ENCODE data around the gene MAPK8IP3.

The MAPK8IP3 gene

GRCh38 chr16:1723450-1724147 lies 17.6 kb downstream of the MAPK8IP3 start:
- DNase-seq: no peak
- Histone ChIP-seq H3K9me3 (no peaks in the 10 kb centered on the region), H3K36me3 (peaks cover 24 to 45% (median 29%) of the 10 kb centered on the region in 3 donors), H3K27ac (no peak overlapping the region), H3K4me1 (peaks cover 0 to 26% (median 16%) of the 10 kb centered on the region in 4 donors), H3K27me3 (no peaks in the 10 kb centered on the region), H3K4me3 (no peak overlapping the region)
- intact Hi-C loops (cut with DNase I; ENCODE audit: low total_unique reads): no loop called here
- TF ChIP-seq, protein P1, sequence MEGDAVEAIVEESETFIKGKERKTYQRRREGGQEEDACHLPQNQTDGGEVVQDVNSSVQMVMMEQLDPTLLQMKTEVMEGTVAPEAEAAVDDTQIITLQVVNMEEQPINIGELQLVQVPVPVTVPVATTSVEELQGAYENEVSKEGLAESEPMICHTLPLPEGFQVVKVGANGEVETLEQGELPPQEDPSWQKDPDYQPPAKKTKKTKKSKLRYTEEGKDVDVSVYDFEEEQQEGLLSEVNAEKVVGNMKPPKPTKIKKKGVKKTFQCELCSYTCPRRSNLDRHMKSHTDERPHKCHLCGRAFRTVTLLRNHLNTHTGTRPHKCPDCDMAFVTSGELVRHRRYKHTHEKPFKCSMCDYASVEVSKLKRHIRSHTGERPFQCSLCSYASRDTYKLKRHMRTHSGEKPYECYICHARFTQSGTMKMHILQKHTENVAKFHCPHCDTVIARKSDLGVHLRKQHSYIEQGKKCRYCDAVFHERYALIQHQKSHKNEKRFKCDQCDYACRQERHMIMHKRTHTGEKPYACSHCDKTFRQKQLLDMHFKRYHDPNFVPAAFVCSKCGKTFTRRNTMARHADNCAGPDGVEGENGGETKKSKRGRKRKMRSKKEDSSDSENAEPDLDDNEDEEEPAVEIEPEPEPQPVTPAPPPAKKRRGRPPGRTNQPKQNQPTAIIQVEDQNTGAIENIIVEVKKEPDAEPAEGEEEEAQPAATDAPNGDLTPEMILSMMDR (IDR thresholded peaks at IDR 0.05): peak; percentile 49 to 79

DNA sequence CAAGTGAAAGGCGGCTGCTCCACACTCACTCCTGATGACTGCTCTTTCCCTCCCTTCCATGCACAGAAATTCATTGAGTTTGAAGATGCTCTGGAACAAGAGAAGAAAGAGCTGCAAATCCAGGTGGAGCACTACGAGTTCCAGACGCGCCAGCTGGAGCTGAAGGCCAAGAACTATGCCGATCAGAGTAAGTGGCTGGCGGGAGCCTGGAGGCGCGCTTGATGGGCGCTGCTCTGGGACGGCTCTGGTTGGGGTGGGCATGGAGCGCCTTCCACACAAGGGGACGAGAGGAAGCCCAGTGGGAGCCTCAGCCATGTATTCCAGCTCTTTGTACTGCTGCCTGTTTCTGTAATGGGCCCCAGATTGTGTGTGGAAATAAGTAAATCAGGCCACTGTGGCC lies 18.5 kb downstream of the MAPK8IP3 start:
- no peak overlapping the region for H3K4me3 ChIP-seq
- no peak overlapping the region for H3K27ac ChIP-seq
- H3K36me3 ChIP-seq: peaks cover 33 to 54% (median 34%) of the 10 kb centered on the region in 3 donors
- intact Hi-C loops (cut with DNase I; ENCODE audit: low total_unique reads): no loop called here
- H3K27me3 ChIP-seq: no peaks in the 10 kb centered on the region
- H3K9me3 ChIP-seq: no peaks in the 10 kb centered on the region
- H3K4me1 ChIP-seq: peaks cover 0 to 26% (median 16%) of the 10 kb centered on the region in 4 donors
- DNase-seq: no peak
- TF ChIP-seq, protein P1 (IDR thresholded peaks at IDR 0.05): no peak

GRCh38 chr16:1726661-1727502 lies 20.9 kb downstream of the MAPK8IP3 start:
- Histone ChIP-seq H3K4me1 (peaks cover 0 to 23% (median 14%) of the 10 kb centered on the region in 4 donors), H3K27me3 (no peaks in the 10 kb centered on the region), H3K4me3 (no peak overlapping the region), H3K27ac (no peak overlapping the region), H3K9me3 (no peaks in the 10 kb centered on the region), H3K36me3 (peaks cover 42 to 72% (median 49%) of the 10 kb centered on the region in 3 donors)
- TF ChIP-seq, protein P1 (IDR thresholded peaks at IDR 0.05): no peak
- intact Hi-C loops (cut with DNase I; ENCODE audit: low total_unique reads): no loop called here
- DNase-seq: no peak

GRCh38 chr16:1727651-1728624 lies 21.9 kb downstream of the MAPK8IP3 start:
- Histone ChIP-seq H3K27ac (no peak overlapping the region), H3K4me1 (peaks cover 0 to 13% (median 6%) of the 10 kb centered on the region in 4 donors), H3K27me3 (no peaks in the 10 kb centered on the region), H3K36me3 (peaks cover 47 to 83% (median 58%) of the 10 kb centered on the region in 3 donors), H3K9me3 (no peaks in the 10 kb centered on the region), H3K4me3 (no peak overlapping the region)
- intact Hi-C loops (cut with DNase I; ENCODE audit: low total_unique reads): no loop called here
- no peak for DNase-seq
- TF ChIP-seq, protein P1 (IDR thresholded peaks at IDR 0.05): no peak

GRCh38 chr16:1729026-1729425 lies 23.0 kb downstream of the MAPK8IP3 start:
- Histone ChIP-seq H3K36me3 (peaks cover 53 to 94% (median 69%) of the 10 kb centered on the region in 3 donors), H3K27ac (no peak overlapping the region), H3K9me3 (no peaks in the 10 kb centered on the region), H3K4me3 (no peak overlapping the region), H3K4me1 (peaks cover 0 to 3% (median under 1%) of the 10 kb centered on the region in 4 donors), H3K27me3 (no peaks in the 10 kb centered on the region)
- intact Hi-C loops (cut with DNase I; ENCODE audit: low total_unique reads): no loop called here
- TF ChIP-seq, protein P1 (IDR thresholded peaks at IDR 0.05): no peak
- no peak for DNase-seq

Measured in tibial artery (tissue), 4 donors.